Neuronal stem cell (in vitro differentiated cells): Measurements from ENCODE around the gene GNAI2.

Experiments
- DNase-seq: peaks from one replicate; pipeline ENCODE4 v3.0.0-alpha.2; 2013; ENCODE audit warnings: low spot score
- H2AFZ ChIP-seq: one replicate; pipeline ENCODE4 v1.6.1; 2013; ENCODE audit warnings: mild to moderate bottlenecking, low read length, inconsistent platforms
- H2AK5ac ChIP-seq: 2 replicates; pipeline ENCODE4 v1.6.1; 2013; ENCODE audit warnings: low read depth, mild to moderate bottlenecking, inconsistent platforms, low read length, moderate library complexity, mixed read lengths
- H2BK120ac ChIP-seq: 2 replicates; pipeline ENCODE4 v1.6.1; 2013; ENCODE audit warnings: low read depth, mild to moderate bottlenecking, inconsistent platforms, low read length, moderate library complexity, mixed read lengths
- H2BK12ac ChIP-seq: one replicate; pipeline ENCODE4 v1.6.1; 2013; ENCODE audit warnings: low read length, inconsistent platforms
- H2BK15ac ChIP-seq: 2 replicates; pipeline ENCODE4 v1.6.1; 2013; ENCODE audit warnings: mild to moderate bottlenecking, low read length, inconsistent platforms, mixed read lengths
- H2BK5ac ChIP-seq: one replicate; pipeline ENCODE4 v1.6.1; 2013; ENCODE audit warnings: inconsistent platforms, mild to moderate bottlenecking, low read length, moderate library complexity
- H3K14ac ChIP-seq: one replicate; pipeline ENCODE4 v1.6.1; 2013; ENCODE audit warnings: low read length, inconsistent platforms
- H3K18ac ChIP-seq: 2 replicates; pipeline ENCODE4 v1.6.1; 2013; ENCODE audit warnings: low read length, inconsistent platforms
- H3K23ac ChIP-seq: 2 replicates; pipeline ENCODE4 v1.6.1; 2013; ENCODE audit warnings: low read depth, mild to moderate bottlenecking, mixed read lengths, low read length, inconsistent platforms; ENCODE audit not compliant: poor library complexity
- H3K27ac ChIP-seq: replicated peaks from 3 replicates; pipeline ENCODE4 v1.5.1; 2013; ENCODE audit warnings: low read length, inconsistent platforms
- H3K27me3 ChIP-seq, 3 experiments: 2 replicates each; pipeline ENCODE4 v1.6.1; 2013; ENCODE audit warnings: low read length in 3 of 3, mild to moderate bottlenecking in 2 of 3, inconsistent platforms in 1 of 3, low read depth in 1 of 3, mixed read lengths in 1 of 3, moderate library complexity in 1 of 3; ENCODE audit not compliant: control insufficient read depth in 3 of 3, insufficient read depth in 3 of 3
- H3K36me3 ChIP-seq, 2 donors: replicated peaks in 1 of 2; 2 replicates each; pipeline ENCODE4 v1.6.1; 2013; ENCODE audit warnings: low read length in 2 of 2; ENCODE audit not compliant: control insufficient read depth in 2 of 2, insufficient read depth in 2 of 2
- H3K4ac ChIP-seq: 2 replicates; pipeline ENCODE4 v1.6.1; 2013; ENCODE audit warnings: inconsistent platforms, mild to moderate bottlenecking, low read length, moderate library complexity
- H3K4me1 ChIP-seq, 2 donors: 1 replicate in 1 of 2; 2 replicates in 1 of 2; pipeline ENCODE4 v1.6.1; 2013; ENCODE audit warnings: low read length in 2 of 2, low read depth in 1 of 2; ENCODE audit not compliant: control insufficient read depth in 2 of 2, insufficient read depth in 1 of 2
- H3K4me2 ChIP-seq: one replicate; pipeline ENCODE4 v1.6.1; 2013; ENCODE audit warnings: mild to moderate bottlenecking, low read length, inconsistent platforms; ENCODE audit not compliant: insufficient read depth, poor library complexity, severe bottlenecking
- H3K4me3 ChIP-seq, 2 donors: 2 replicates each; pipeline ENCODE4 v1.5.1; 2013; ENCODE audit warnings: low read length in 2 of 2, mild to moderate bottlenecking in 2 of 2, inconsistent platforms in 1 of 2, moderate library complexity in 1 of 2
- H3K79me1 ChIP-seq: one replicate; pipeline ENCODE4 v1.6.1; 2013; ENCODE audit warnings: low read depth, mild to moderate bottlenecking, inconsistent platforms, low read length, moderate library complexity
- H3K9ac ChIP-seq: one replicate; pipeline ENCODE4 v1.6.1; 2013; ENCODE audit warnings: mild to moderate bottlenecking, low read depth, low read length, inconsistent platforms; ENCODE audit not compliant: poor library complexity
- H3K9me3 ChIP-seq, 2 donors: replicated peaks in 1 of 2; 2 replicates each; pipeline versions ENCODE3 to v1.6.1; 2013; ENCODE audit warnings: low read length in 2 of 2, mild to moderate bottlenecking in 2 of 2, inconsistent platforms in 1 of 2, low read depth in 1 of 2, mixed read lengths in 1 of 2, moderate library complexity in 1 of 2; ENCODE audit not compliant: control insufficient read depth in 2 of 2, insufficient read depth in 1 of 2
- H4K8ac ChIP-seq: one replicate; pipeline ENCODE4 v1.6.1; 2013; ENCODE audit warnings: low read depth, mild to moderate bottlenecking, inconsistent platforms, low read length, moderate library complexity
- H4K91ac ChIP-seq: one replicate; pipeline ENCODE4 v1.6.1; 2013; ENCODE audit warnings: low read length, low read depth, mild to moderate bottlenecking, inconsistent platforms; ENCODE audit not compliant: poor library complexity
- WGBS, 2 donors: extraction: QIAGEN DNeasy Blood & Tissue Kit; methylation state at CpG; one replicate each; pipeline ENCODE4 v1.1.7; 2013; ENCODE audit warnings: missing lambda C conversion rate in 2 of 2, mixed read lengths in 1 of 2; ENCODE audit not compliant: insufficient read length in 2 of 2, insufficient replicate concordance in 1 of 2; ENCODE audit errors: extremely low coverage in 2 of 2; 5-methylcytosine and 5-hydroxymethylcytosine counted together

The GNAI2 gene

GRCh38 chr3:50258029-50258680, 22.2 kb downstream of the GNAI2 start:
- Histone ChIP-seq H3K36me3 (peaks cover 47 to 60% of the 10 kb centered on the region in 2 donors), H3K9ac (peak overlapping the region; percentile 38), H2BK120ac (no peak overlapping the region), H3K9me3 (peaks cover 0 to 2% of the 10 kb centered on the region in 2 donors), H2AFZ (no peak overlapping the region), H3K14ac (no peak overlapping the region), H3K4ac (no peak overlapping the region), H4K91ac (no peak overlapping the region), H3K4me2 (no peak overlapping the region), H2AK5ac (peak overlapping the region; percentile 45), H2BK12ac (no peak overlapping the region), H3K23ac (no peak overlapping the region), H3K4me3 (no peak overlapping the region), H3K27me3 (no peaks in the 10 kb centered on the region), H3K4me1 (peaks cover 36 to 40% of the 10 kb centered on the region in 2 donors), H3K27ac (peak overlapping the region; percentile 38), H2BK15ac (no peak overlapping the region), H4K8ac (no peak overlapping the region), H3K18ac (no peak overlapping the region), H2BK5ac (no peak overlapping the region), H3K79me1 (peaks cover 14% of the 10 kb centered on the region)
- DNase-seq, result no peak
- WGBS, 2 donors, result no CpG with 5 or more reads among the region's 17 CpGs

GRCh38 chr3:50258979-50259378, 23.0 kb downstream of the GNAI2 start:
- Histone ChIP-seq H2BK120ac (no peak overlapping the region), H4K91ac (no peak overlapping the region), H3K36me3 (peaks cover 41 to 53% of the 10 kb centered on the region in 2 donors), H3K4ac (no peak overlapping the region), H3K4me3 (no peak overlapping the region), H3K79me1 (peaks cover 10% of the 10 kb centered on the region), H3K23ac (no peak overlapping the region), H4K8ac (no peak overlapping the region), H3K27ac (peak overlapping the region; percentile 73), H2AFZ (no peak overlapping the region), H3K4me2 (no peak overlapping the region), H3K9ac (no peak overlapping the region), H3K9me3 (peaks cover 0 to 2% of the 10 kb centered on the region in 2 donors), H3K18ac (peak overlapping the region; percentile 88), H2AK5ac (peak overlapping the region; percentile 88), H3K4me1 (peaks cover 39 to 46% of the 10 kb centered on the region in 2 donors), H3K27me3 (no peaks in the 10 kb centered on the region), H3K14ac (no peak overlapping the region), H2BK12ac (peak overlapping the region; percentile 17), H2BK15ac (peak overlapping the region; percentile 67), H2BK5ac (no peak overlapping the region)
- WGBS, 2 donors, result no CpG with 5 or more reads among the region's 16 CpGs
- DNase-seq, result no peak

GRCh38 chr3:50259432-50260026, 23.5 kb downstream of the GNAI2 start:
- Histone ChIP-seq H3K9ac (peak overlapping the region; percentile 67), H2BK5ac (peak overlapping the region; percentile 82), H3K4me3 (no peak overlapping the region), H3K27me3 (no peaks in the 10 kb centered on the region), H2BK120ac (no peak overlapping the region), H3K9me3 (peaks cover 0 to 2% of the 10 kb centered on the region in 2 donors), H3K79me1 (peaks cover 8% of the 10 kb centered on the region), H3K4me1 (peaks cover 42 to 51% of the 10 kb centered on the region in 2 donors), H3K36me3 (peaks cover 36 to 48% of the 10 kb centered on the region in 2 donors), H3K14ac (no peak overlapping the region), H3K18ac (peak overlapping the region; percentile 88), H2AFZ (peak overlapping the region; percentile 70), H2BK15ac (peak overlapping the region; percentile 67), H2BK12ac (peak overlapping the region; percentile 86), H4K8ac (no peak overlapping the region), H3K4ac (no peak overlapping the region), H4K91ac (no peak overlapping the region), H3K23ac (peak overlapping the region; percentile 97), H3K4me2 (peak overlapping the region; percentile 31), H2AK5ac (peak overlapping the region; percentile 88), H3K27ac (peak overlapping the region; percentile 73)
- DNase-seq, result no peak
- no CpG with 5 or more reads among the region's 18 CpGs for WGBS, 2 donors
